ENCODE results near the gene DIPK1B.

DIPK1B gene

GRCh38 chr9:136739509-136739908 is 27.1 kb downstream of the DIPK1B start:
- no peak for DNase-seq

- no peak for DNase-seq
These were observed 27.7 kb downstream of the DIPK1B start for GRCh38 chr9:136740069-136740468.

- DNase-seq, result no peak
These were observed 28.1 kb downstream of the DIPK1B start for GRCh38 chr9:136740491-136740890.

GRCh38 chr9:136740971-136741882 is 28.9 kb downstream of the DIPK1B start:
- DNase-seq, result no peak

GRCh38 chr9:136741883-136742571 is 29.7 kb downstream of the DIPK1B start:
- no peak for DNase-seq

GRCh38 chr9:136742591-136743391 is 30.4 kb downstream of the DIPK1B start, which contains the start of gene LCN10:
TSS of gene LCN10 (minus strand) at chr9:136742940. CDS start at chr9:136742903, 37 bp downstream.
- no peak for DNase-seq

GRCh38 chr9:136743639-136744211 is 31.4 kb downstream of the DIPK1B start:
- DNase-seq, result no peak

GRCh38 chr9:136744773-136745172 is 32.4 kb downstream of the DIPK1B start:
- no peak for DNase-seq

- DNase-seq, result no peak
These were observed 33.2 kb downstream of the DIPK1B start for GRCh38 chr9:136745389-136746154.

- DNase-seq, result no peak
These were observed 33.8 kb downstream of the DIPK1B start for GRCh38 chr9:136746155-136746490.

- no peak for DNase-seq
These were observed 34.2 kb downstream of the DIPK1B start for GRCh38 chr9:136746621-136747020.

- no peak for DNase-seq
These were observed 35.0 kb downstream of the DIPK1B start for GRCh38 chr9:136747161-136748060.

GRCh38 chr9:136748201-136748600 is 35.8 kb downstream of the DIPK1B start, which contains the start of gene LCN6:
TSS of gene LCN6 (minus strand) at chr9:136748525. CDS start at chr9:136748483, 42 bp downstream.
- no peak for DNase-seq

- DNase-seq, result no peak
These were observed 36.6 kb downstream of the DIPK1B start for GRCh38 chr9:136748666-136749611.

- DNase-seq, result peak in 1 of 5 experiments; percentile 82
These were observed 38.2 kb downstream of the DIPK1B start for GRCh38 chr9:136750526-136750925.

- no peak for DNase-seq
These were observed 38.9 kb downstream of the DIPK1B start for GRCh38 chr9:136751244-136751643.

- DNase-seq, result no peak
These were observed 39.4 kb downstream of the DIPK1B start for GRCh38 chr9:136751814-136752213.

GRCh38 chr9:136753371-136754058 is 41.1 kb downstream of the DIPK1B start:
- no peak for DNase-seq

GRCh38 chr9:136754059-136754572 is 41.7 kb downstream of the DIPK1B start:
- DNase-seq, result no peak
